HL-60 (cell line): Measurements from ENCODE around the gene KMT2C.

Experiments used
- CTCF ChIP-seq: IDR thresholded peaks from one replicate; pipeline ENCODE4 v1.5.1; 2011; ENCODE audit warnings: low read length, control low read depth, inconsistent platforms; ENCODE audit not compliant: insufficient read depth
- POLR2AphosphoS5 ChIP-seq: IDR thresholded peaks from 2 replicates; pipeline ENCODE4 v1.6.1; 2012; ENCODE audit warnings: low read depth
- REST ChIP-seq: IDR thresholded peaks from 2 replicates; pipeline ENCODE4 v1.6.1; 2012; ENCODE audit warnings: low read depth; ENCODE audit not compliant: insufficient replicate concordance
- SPI1 ChIP-seq: IDR thresholded peaks from 2 replicates; pipeline ENCODE4 v1.6.1; 2012; ENCODE audit warnings: low read depth, mild to moderate bottlenecking, borderline replicate concordance

GRCh38 chr7:152414779-152415178 lies 21.0 kb downstream of the KMT2C start:
- TF ChIP-seq POLR2AphosphoS5 (no peak), CTCF (no peak), REST (no peak), SPI1 (no peak)
